COR-L47 (cell line): ENCODE measurements around the gene HSPA12B.

ENCODE experiments used
- DNase-seq: peaks from one replicate; lab custom pipeline; 2025; lab: John Stamatoyannopoulos, UW

HSPA12B gene

GRCh38 chr20:3749087-3749688 lies 16.7 kb downstream of the HSPA12B start:
- DNase-seq: no peak

- DNase-seq: no peak
Measured at GRCh38 chr20:3749689-3750531, 17.4 kb downstream of the HSPA12B start.

- no peak for DNase-seq
Measured at GRCh38 chr20:3751305-3751674, 18.8 kb downstream of the HSPA12B start.

GRCh38 chr20:3751675-3752385 lies 19.3 kb downstream of the HSPA12B start:
- peak; percentile 41 for DNase-seq

GRCh38 chr20:3752386-3752759 lies 19.9 kb downstream of the HSPA12B start:
- no peak for DNase-seq

GRCh38 chr20:3753098-3753497 lies 20.6 kb downstream of the HSPA12B start:
- peak; percentile 38 for DNase-seq

- DNase-seq: no peak
Measured at GRCh38 chr20:3753501-3754275, 21.2 kb downstream of the HSPA12B start.

- no peak for DNase-seq
Measured at GRCh38 chr20:3754276-3754630, 21.8 kb downstream of the HSPA12B start.

GRCh38 chr20:3755269-3755668 lies 22.8 kb downstream of the HSPA12B start:
- DNase-seq: no peak

GRCh38 chr20:3755814-3756480 lies 23.5 kb downstream of the HSPA12B start:
- DNase-seq: no peak

GRCh38 chr20:3757268-3757667 lies 24.8 kb downstream of the HSPA12B start:
- no peak for DNase-seq

GRCh38 chr20:3758566-3758965 lies 26.1 kb downstream of the HSPA12B start:
- DNase-seq: no peak

- DNase-seq: no peak
Measured at GRCh38 chr20:3759316-3759823, 26.9 kb downstream of the HSPA12B start.

- DNase-seq: no peak
Measured at GRCh38 chr20:3759884-3760283, 27.4 kb downstream of the HSPA12B start.

GRCh38 chr20:3760655-3761348 lies 28.3 kb downstream of the HSPA12B start:
- no peak for DNase-seq

- no peak for DNase-seq
Measured at GRCh38 chr20:3763671-3764601, 31.5 kb downstream of the HSPA12B start.

- DNase-seq: no peak
Measured at GRCh38 chr20:3764659-3765058, 32.2 kb downstream of the HSPA12B start.

GRCh38 chr20:3765171-3765882 lies 32.8 kb downstream of the HSPA12B start:
- no peak for DNase-seq

GRCh38 chr20:3766422-3767109 lies 34.1 kb downstream of the HSPA12B start:
- no peak for DNase-seq
